Right lung (tissue), 5 donors: ENCODE measurements around the gene TEX28. TPM values are rescaled to one million over a fixed set of nuclear protein-coding genes. Genes with fewer than 3 reads are reported as not detected.
"Not testable (repeated sequence)": the region's sequence is repeated elsewhere in the genome, so short reads cannot be mapped to it uniquely, and the experiment has no call there.

Source experiments
- DNase-seq, 2 donors: peaks; one replicate each; pipeline ENCODE4 v3.0.0-alpha.2; 2013
- polyA plus RNA-seq, 5 donors: library from polyadenylated mRNA; unstranded; fragments of 120-200 nt; gene quantifications; one replicate each; pipeline versions ENCODE4 v1.2.1 to v1.2.3, GENCODE V29; 2013; ENCODE audit warnings: inconsistent platforms in 1 of 5, low replicate concordance in 1 of 5; ENCODE audit not compliant: insufficient read length in 5 of 5, insufficient read depth in 1 of 5

Gene TEX28
- polyA plus RNA-seq, 5 donors = not detected

DNA sequence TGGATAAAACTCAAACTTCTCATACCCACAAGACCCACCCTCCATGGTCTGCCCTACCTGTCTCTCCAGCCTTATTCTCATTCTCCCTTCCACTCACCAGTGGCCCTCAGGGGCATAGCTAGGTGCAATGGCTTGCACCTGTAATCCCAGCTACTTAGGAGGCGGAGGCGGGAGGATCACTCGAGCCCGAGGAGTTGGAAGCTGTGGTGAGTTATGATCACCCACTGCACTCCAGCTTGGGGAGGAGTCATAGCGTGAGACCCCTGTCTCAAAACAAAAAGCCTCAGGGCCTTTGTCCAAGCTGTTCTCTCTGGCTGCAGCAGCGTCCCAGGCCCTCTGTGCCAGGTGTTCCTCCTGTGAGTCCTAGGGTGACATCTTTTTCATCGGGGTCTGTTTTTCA is 17.2 kb upstream of the TEX28 start:
- DNase-seq = no peak

DNA sequence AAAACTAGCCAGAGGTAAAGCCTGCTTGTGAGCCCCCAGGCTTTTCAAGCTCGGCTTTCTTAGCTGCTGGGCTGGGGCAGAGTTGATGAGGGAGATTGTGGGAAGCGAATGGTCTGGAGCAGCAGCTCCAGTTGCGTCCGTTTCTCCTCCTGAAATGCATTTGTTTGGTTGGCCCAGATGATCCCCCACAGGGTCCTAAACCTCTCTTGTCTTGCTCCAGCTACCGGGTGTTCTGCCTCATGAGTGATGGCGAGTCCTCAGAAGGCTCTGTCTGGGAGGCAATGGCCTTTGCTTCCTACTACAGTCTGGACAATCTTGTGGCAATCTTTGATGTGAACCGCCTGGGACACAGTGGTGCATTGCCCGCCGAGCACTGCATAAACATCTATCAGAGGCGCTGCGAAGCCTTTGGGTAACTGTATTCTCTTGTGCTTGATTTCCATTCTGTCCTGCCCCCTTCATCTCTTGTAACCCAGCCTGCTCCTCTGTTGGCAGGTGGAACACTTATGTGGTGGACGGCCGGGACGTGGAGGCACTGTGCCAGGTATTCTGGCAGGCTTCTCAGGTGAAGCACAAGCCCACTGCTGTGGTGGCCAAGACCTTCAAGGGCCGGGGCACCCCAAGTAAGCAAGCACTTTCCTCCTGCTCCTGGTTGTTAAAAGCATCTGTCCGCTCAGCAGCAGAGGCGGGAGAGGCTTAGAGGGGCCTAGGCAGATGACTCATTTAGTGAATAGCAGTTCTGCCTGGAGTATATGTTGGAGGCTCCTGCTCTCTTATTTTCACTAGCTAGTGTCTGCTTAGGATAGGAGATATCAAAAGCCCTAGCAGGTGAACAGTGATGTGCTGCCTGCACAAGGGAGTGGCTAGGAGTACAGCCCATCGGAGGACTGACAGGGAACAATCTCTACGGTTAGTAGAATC is 16.0 kb upstream of the TEX28 start:
- no peak for DNase-seq

DNA sequence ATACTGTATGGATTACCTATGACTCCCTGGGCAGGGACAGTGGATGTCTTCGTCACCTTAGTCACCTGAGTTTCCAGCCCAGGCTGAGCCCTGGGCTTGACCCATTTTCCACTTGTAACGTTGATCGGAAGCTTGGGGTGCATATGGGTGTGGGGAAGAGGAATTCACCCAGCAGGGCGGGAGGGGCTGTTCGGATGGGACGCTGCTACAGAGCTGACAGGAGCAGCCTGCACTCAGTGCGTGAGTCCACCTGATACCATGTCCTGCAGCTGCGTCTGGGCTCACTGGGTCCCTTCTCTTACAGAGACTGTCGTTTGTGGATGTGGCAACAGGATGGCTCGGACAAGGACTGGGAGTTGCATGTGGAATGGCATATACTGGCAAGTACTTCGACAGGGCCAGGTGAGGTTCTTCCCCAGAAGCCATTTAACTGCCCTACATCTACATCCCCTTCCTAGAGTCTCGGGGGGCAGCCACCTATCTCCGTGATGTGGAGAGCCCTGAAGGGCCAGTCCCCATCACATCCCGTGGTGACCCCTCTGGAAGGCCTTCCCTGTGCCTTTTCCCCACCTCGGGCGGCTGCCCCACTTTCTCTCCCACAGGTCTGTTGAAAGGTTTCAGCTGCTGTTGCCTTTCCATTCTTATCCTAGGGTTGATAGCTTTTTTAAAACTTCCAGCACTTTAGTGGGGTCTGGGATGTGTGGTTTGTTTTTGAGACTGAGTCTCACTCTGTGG is 14.3 kb upstream of the TEX28 start:
- DNase-seq = no peak

DNA sequence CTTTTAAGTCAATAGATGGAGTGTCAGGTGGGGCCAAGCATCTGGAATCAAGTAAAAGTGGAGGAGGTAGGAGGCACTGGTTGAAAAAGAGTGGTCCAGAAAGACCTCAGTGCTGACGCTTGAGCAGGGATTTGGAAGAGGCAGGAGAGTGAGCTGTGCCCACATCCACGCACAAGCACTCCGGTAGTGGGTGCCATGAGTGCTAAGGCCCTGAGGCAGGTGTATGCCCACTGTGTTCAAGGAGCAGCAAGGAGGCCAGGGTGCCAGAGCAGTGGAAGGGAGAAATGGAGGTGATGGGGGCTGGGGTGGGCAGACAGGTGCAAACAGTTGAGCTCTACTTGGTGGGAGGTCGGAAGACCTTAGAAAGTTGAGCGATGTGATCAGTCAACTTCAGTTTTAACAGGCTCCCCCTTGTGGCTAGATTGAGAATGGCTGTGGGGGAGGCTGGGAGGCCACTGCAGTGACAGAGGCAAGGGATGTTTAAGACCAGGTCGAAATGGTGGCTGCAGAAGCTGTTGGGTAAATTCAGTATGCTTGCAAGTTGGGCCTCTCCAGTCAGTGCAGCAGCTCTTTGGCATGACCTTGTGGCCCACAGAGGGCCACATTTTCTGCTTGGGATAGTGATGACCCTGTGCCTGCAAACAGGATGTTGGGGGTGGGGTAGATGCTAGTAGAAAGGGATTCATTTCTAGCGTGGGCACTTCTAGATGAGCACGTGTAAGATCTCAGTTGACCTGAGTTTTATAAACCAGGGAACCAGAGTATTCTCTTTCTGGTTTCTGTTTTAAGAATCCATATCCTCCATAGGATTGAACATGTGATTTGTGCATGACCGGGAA is 13.4 kb upstream of the TEX28 start:
- DNase-seq = no peak

DNA sequence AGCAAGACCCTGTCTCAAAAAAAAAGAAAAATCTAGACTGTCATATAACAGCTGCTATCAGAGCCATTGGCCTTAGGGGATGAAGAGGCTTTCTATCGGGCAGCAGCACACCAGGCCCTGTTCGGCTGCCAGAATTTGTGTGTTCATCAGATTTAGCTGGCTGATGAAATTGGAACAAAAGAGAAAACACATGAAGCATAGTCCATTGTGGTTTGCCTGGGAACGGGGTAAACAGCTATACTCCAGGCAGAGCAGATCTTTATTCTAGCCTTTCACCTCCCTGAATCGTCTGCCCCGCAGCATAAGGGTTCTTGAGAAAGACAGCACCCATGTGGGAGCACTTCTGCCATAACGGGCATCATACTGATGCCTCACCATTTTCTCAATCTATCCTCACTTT is 12.3 kb upstream of the TEX28 start:
- DNase-seq = no peak

DNA sequence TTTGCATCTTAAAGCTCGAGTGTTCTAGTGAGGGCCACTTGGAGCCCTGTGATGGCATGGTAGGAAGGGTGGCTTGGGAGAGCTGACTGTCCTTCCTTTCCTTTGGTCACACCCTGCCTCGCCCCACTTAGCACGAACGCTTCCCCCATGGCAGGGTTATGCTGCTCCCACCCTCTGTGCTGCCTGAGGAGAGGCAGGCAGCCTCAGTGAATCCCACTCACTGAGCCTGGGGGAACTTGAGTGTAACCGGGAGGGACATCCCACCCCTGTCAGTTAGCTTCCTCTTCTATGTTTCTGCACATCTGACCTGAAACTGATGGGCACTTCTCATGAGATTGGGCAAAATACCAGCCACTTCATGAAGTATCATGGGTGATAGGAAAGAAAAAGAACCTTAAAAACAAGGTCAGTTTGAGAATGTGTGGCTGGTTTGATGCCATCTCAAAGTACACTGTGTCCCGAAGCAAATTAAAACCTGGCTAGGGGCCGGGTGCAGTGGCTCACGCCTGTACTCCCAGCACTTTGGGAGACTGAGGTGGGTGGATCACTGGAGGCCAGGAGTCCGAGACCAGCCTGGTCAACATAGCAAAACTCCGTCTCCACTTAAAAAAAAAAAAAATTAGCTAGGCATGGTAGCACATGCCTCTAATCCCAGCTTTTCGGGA is 10.7 kb upstream of the TEX28 start:
- no peak for DNase-seq

DNA sequence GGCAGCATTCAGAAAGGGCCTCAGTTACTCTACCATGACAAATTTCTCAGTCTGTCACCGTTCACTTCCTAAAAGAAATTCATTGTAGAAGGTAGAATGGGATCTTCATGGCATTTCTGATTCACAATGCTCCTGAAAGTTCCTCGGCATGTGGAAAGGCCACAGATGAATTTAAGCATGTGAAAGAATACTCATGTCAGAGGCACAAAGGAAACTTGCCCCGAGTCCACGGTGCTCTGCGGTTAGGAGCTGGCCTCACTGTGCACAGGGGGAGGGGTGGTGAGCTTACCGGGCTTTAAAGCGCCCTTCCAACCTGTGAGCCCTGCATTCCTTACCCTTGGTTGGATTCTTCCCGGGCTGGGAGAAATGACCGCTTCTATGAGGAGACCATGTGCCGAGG is 9.9 kb upstream of the TEX28 start:
- DNase-seq = no peak

DNA sequence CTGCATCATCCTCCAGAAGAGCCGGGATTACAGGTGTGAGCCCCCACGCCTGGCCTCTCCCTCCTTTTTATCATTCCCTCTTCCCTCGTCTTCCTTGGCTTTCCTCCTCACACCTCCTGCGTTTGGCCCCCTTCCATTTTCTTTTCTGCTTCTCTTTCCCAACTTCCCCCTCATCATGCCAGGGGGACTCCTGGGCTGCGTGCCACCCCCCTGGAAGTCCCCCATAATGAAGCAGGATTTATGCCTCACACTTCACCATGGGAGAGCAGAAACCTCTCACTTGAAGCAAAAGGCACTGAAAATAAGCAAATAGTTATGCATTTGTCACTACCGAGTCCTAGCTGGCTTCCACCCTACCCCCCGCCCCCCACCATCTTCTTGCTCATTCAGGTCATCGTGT is 8.6 kb upstream of the TEX28 start:
- DNase-seq = no peak

DNA sequence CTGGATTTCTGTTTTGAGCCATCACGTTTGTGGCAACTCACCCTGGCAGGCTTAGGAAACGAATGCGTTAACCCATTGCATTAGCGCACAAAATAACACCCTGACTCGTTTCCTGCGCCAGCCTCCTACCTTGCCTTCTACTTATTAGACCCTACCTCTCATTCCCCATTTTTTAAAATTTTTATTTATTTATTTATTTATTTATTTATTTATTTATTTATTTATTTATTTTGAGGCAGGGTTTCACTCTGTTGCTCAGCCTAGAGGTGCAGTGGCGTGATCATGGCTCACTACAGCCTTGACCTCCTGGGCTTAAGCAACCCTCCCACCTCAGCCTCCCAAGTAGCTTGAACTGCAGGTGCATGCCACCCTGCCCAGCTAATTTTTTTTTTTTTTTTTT is 8.1 kb upstream of the TEX28 start:
- DNase-seq = not testable (repeated sequence)

DNA sequence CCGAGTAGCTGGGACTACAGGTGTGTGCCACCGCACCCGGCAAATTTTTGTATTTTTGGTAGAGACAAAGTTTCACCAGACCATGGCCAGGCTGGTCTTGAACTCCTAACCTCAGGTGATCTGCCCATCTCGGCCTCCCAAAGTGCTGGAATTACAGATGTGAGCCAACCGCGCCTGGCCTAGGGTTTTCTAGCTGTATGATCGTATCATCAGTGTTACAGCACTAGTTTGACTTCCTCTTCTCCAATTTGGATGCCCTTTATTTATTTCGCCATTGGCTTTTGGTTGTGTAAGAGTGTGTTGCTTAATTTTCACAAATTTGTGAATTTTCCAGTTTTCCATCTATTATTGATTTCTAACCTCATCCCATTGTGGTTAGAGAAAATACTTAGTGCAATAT is 5.9 kb upstream of the TEX28 start:
- no peak for DNase-seq

DNA sequence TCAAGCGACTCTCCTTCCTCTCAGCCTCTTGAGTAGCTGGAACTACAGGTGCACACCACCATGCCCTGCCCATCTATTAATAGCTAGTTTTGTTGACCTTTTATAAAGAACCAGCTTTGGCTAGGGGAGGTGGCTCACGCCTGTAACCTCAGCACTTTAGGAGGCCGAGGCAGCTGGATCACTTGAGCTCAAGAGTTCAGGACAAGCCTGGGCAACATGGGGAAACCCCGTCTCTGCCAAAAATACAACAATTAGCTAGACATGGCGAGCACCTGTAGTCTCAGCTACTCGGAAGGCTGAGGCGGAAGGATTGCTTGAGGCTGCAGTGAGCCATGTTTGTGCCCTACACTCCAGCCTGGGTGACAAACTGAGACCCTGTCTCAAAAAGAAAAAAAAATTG is 3.4 kb upstream of the TEX28 start:
- DNase-seq = no peak

DNA sequence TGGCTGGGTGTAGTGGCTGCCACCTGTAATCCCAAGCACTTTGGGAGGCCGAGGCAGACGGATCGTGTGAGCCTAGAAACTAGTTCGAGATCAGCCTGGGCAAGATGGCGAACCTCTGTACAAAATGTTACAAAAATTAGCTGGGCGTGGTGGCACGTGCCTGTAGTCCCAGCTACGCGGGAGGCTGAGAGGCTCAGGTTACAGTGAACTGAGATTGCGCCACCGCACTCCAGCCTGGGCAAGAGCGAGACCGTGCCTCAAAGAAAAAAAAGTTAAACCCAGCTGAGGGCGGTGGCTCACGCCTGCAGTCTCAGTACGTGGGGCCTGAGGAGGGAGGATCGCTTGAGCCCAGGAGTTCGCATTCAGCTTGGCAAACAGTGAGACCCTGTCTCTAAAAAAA is 1.8 kb upstream of the TEX28 start:
- no peak for DNase-seq

DNA sequence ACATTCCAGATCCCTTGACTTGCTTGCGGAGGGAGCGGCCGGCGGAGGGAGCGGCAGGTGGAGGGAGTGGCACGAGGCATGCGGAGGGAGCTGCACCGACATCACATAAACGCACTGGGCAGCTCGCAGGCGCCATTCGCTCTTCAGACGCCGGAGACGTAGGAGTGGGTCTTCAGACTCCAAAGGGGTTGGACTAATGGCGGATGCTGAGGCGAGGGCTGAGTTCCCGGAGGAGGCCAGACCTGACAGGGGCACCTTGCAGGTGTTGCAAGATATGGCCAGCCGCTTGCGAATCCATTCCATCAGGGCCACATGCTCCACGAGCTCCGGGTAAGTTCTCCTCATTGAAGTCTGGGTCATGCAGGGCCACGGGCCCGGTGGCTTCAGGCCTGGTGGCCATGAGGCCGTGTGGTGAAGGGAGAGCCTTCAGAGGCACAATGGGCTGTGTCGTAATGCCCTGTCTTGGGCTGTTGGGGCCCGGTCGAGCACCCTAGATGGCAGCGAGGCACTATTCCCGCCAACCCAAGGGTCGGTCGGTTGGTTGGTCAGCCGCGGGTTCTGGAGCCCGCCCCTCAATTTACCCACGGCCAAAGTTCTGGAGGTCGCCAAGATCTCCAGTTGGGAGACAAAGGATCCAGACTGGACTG is 863 bp upstream of the TEX28 start, which contains the start of gene TKTL1:
Gene TKTL1, plus strand, starts transcription at position 132 of the 647 bp plus-strand sequence. Its CDS starts 65 bp downstream, at position 197.
- no peak for DNase-seq

DNA sequence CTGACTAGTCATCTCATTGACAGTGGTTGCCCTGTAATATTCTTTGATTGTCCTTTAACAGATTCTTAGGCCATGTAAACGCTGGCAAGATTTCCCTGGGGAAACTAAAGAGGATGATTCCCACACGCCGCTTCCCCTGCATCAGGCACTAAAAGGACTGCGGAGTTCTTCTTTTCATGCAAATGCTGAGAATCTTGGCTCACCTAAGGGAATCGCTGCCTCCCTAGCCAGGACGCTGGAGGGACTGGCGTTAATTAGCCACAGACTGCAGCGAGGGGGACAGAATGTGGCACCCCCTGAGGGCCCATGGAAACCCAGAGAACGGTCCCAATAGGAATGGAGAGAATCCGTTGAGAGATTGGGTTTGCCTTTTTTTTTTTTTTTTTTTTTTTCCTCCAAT is 8.5 kb downstream of the TEX28 start:
- not testable (repeated sequence) for DNase-seq

DNA sequence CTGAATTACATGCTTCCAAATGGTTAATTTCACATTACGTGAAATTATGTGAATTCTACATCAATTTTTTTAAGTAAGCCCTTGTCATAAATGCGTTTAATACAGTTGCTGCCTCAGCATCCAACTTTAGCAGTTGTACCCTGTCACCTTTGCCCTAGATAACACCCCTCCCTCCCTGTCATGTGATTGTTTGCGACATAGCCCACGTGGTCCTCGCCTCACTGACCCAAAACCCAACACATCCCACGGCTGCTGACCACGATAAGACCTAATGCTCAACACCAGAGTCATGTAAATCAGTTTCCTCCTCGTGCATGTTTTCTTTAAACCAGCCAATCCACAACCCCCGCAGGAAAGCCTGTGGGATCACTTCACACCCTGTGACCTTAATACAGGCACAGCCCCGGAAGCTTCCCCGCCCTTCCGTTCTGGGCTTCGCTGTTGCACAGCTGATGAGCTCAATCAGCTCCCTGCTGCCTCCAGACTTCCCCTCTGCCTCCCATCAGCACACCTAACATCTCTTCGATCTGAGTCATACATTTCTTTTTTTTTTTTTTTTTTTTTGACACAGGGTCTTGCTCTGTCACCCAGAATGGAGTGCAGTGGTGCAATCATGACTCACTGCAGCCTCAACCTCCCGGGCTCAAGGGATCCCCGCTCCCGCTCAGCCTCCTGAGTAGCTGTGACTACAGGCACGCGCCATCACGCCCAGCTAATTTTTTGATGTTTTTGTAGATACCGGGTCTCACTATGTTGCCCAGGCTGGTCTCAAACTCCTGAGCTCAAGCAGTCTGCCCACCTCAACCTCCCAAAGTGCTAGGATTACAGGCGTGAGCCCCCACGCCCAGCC is 10.2 kb downstream of the TEX28 start:
- not testable (repeated sequence) for DNase-seq

DNA sequence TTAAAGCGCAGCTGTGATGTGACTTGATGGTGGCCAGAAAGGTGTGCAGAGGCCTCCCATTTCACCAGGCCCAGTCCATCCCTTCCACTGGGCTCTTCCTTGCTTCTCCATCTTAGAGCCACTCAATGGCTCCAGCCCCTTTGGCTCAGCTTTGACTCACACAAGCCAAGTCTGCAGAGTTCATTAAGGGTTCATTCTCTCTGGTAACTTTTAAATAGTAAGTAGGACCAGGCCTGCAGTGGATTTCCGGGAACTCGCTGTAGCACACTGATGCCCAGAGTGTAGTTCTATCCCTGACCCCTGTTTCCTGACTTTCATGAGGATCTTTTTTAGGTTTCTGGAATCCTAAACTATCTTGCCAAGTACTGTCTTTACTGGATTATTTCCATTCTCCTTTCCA is 25.7 kb downstream of the TEX28 start:
- DNase-seq = not testable (repeated sequence)

DNA sequence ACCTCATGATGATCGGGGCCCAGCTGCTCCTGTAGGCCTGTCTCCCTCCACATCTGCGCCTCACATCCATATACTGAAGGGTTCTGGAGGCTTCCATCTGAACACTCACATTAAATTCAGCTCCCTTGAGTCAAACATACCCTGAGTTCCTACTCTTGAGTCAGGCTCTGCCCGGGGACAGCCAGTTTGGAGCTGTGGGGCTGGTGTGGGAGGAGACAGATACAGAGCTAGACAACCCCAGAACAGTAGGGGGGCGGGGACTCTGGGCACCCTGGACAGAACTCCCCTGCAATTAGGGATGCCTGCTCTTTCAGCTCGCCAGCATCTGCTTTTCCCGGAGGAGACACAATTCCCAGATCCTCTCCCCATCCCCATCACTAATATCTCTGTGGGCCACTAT is 31.9 kb downstream of the TEX28 start:
- not testable (repeated sequence) for DNase-seq

DNA sequence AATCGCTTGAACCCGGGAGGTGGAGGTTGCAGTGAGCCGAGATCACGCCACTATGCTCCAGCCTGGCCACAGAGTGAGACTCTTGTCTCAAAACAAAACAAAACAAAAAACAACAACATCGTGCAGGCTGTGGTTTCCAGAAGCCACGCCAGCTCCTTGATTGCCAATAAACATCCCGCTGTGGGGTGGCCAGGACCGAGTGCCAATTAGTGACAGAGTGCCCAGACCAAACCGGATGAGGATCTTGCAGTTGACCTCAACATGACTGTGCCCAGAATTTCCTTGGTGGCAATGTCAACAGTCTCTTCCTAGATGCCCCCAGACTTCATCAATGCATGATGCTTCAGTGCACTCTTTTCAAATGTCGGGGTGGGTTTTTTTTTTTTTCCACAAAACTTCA is 36.2 kb downstream of the TEX28 start:
- DNase-seq = not testable (repeated sequence)

DNA sequence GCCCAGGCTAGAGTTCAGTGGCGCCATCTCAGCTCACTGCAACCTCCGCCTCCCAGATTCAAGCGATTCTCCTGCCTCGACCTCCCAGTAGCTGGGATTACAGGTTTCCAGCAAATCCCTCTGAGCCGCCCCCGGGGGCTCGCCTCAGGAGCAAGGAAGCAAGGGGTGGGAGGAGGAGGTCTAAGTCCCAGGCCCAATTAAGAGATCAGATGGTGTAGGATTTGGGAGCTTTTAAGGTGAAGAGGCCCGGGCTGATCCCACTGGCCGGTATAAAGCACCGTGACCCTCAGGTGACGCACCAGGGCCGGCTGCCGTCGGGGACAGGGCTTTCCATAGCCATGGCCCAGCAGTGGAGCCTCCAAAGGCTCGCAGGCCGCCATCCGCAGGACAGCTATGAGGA is 37.6 kb downstream of the TEX28 start, which contains the start of gene OPN1MW3:
Gene OPN1MW3, plus strand, starts transcription at position 301 of the 400 bp plus-strand sequence. Its CDS starts 38 bp downstream, at position 339.
- not testable (repeated sequence) for DNase-seq

DNA sequence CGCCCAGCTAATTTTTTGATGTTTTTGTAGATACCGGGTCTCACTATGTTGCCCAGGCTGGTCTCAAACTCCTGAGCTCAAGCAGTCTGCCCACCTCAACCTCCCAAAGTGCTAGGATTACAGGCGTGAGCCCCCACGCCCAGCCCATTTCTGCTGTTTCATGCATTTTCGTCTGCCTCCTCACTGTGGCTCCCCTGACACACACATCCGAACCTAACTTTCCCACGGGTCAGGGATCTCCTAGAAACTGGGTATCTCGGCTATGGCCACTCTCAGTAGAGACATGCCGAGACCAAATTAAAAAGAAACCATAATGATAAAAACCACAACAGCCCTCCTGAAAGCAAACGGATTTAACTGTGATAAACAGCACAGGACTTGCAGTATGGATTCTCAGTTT is 46.8 kb downstream of the TEX28 start:
- not testable (repeated sequence) for DNase-seq
